ENCODE results near the gene DLGAP1.

Gene DLGAP1

DNA sequence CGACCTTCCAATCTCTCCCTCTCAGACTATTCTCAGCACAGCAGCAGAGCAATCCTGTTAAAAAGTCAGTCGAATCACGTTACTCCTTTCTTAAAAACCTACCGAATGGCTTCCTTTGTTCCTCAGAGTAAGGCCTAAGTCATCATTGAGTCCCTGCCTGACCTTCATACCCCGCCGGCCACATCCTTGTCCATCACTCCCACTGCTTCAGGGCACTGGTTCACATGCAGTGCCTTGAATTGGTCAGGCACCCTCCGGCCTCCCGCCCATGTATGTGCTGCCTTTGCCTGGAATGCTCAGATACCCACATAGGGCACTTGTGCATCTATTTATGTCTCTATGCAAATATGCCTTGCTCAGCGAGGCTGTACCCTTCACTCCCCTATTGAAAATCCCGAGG, 206.4 kb downstream of the DLGAP1 start:
- no peak overlapping the region for H3K27ac Mint-ChIP-seq
- peaks cover 1% of the 10 kb centered on the region for H3K27me3 Mint-ChIP-seq
- H3K4me1 Mint-ChIP-seq = no peaks in the 10 kb centered on the region
- H3K4me3 Mint-ChIP-seq = no peak overlapping the region
- no peaks in the 10 kb centered on the region for H3K9me3 Mint-ChIP-seq
- no peaks in the 10 kb centered on the region for H3K36me3 Mint-ChIP-seq

DNA sequence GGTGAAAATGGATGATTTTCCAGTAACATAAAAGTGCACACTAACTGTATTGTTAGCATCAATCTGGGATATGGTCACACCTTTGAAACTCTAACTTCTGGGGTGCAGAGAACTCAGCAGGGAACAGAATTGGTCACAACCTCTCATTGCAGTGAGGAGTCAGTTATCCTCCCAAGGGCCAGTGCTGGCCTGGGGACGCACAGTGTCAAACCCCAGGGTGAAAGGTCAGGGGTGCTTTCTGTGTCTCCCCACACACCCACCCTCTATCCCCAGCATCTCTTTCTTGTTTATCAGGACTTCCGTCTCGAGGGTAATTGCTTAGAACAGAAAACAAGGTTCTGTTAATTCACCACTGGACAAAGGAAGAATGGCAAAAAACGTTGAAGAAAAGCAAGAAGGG, 208.7 kb downstream of the DLGAP1 start:
- H3K4me1 Mint-ChIP-seq = no peaks in the 10 kb centered on the region
- H3K27ac Mint-ChIP-seq = no peak overlapping the region
- H3K4me3 Mint-ChIP-seq = no peak overlapping the region
- H3K9me3 Mint-ChIP-seq = no peaks in the 10 kb centered on the region
- peaks cover 1% of the 10 kb centered on the region for H3K27me3 Mint-ChIP-seq
- no peaks in the 10 kb centered on the region for H3K36me3 Mint-ChIP-seq

DNA sequence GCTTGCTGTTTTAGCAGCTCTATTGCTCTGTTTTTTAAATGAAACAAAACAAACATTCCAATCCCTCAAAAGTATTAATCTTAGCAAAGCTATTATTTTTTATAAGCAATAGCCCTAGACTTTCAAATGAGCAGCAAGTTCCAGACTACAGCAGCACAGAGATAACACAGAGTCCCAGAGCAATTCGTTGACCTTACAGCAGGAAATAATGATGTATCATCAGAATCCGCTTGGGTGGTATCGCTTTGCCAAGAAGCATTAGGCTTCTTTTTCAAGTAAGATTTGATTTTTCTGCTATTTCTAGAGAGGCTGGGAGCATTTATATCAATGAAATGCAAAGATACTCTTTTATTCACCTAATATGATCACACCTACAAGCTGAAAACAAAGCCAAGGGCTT, 209.7 kb downstream of the DLGAP1 start:
- Mint-ChIP-seq H3K36me3 (no peaks in the 10 kb centered on the region), H3K4me3 (no peak overlapping the region), H3K27ac (no peak overlapping the region), H3K4me1 (no peaks in the 10 kb centered on the region), H3K27me3 (peaks cover 1% of the 10 kb centered on the region), H3K9me3 (no peaks in the 10 kb centered on the region)

DNA sequence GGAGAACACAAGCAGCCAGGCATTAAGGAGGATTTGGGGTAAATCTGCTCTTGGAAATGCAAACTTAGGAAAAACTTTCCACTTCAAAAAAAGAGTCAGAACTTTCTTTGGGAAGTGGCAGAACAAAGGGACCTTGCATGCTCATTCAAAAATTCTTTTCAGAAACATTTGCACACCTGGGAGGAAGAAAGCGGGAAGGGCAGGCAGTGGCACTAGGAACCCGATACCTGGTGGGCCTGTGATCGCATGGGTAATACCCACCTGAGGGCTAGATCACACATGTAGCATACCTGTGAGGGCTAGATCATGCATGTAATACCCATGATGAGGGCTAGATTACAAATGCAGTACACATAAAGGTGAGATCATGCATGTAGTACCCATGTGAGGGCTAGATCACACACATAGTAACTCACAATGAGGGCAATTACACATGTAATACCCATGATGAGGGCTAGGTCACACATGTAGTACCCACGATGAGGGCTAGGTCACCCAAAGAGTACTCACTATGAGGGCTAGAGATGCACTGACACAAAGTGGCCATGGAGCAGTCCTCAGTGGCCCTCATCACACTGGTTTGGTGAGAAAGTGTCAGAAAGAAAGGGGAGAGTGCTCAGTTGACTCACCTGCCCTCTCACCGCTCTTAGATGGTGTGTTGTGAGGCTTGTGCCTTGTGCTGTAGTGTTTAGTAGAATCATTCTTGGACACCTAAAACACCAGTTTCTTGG, 212.5 kb downstream of the DLGAP1 start:
- Mint-ChIP-seq H3K9me3 (peaks cover 5% of the 10 kb centered on the region), H3K4me3 (no peak overlapping the region), H3K27me3 (peaks cover 1% of the 10 kb centered on the region), H3K4me1 (no peaks in the 10 kb centered on the region), H3K27ac (no peak overlapping the region), H3K36me3 (no peaks in the 10 kb centered on the region)

DNA sequence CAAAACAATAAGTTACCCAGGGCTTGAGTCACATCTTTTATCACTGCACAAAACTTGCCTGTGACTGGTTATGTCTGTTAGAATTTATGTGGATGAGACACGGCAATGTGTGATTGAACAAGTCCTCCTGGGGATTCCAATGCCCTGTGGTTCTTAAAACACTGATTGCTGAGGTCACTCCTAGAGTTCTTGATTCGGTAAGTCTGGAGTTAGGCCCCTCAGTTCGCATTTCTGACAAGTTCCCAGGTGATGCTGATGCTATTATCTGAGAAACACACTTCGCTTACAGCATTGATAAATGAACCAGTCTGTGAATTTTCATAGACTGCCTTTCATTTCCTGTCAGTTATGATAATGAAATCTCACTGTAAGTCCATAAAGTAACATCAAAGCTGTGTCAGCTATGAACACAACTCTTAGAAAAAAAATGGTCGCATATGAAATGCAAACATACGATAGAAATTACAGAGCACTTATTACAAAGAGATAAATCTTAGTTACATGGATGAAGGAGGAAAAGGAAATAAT, 214.0 kb downstream of the DLGAP1 start:
- no peaks in the 10 kb centered on the region for H3K36me3 Mint-ChIP-seq

DNA sequence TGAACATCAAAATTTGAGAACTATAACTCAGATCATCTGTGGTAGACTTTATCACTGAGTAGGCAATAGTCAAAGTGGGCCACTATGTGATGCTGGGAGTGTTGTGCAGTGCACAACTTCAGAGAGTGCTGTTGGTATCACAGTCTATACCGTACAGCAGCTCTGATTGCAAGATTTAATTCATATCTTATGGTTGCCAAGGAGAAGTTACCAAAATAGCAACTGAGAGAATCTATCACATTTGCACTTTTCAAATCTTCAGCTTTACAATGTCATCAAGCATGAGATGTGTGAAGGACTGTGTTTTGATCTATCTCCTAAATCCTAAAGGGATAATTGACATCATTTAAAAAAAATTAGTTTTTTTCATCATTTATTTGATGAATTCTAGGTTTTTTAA, 216.1 kb downstream of the DLGAP1 start:
- no peak overlapping the region for H3K27ac Mint-ChIP-seq
- no peaks in the 10 kb centered on the region for H3K4me1 Mint-ChIP-seq
- H3K9me3 Mint-ChIP-seq = peaks cover 5% of the 10 kb centered on the region
- H3K36me3 Mint-ChIP-seq = no peaks in the 10 kb centered on the region
- H3K4me3 Mint-ChIP-seq = no peak overlapping the region
- peaks cover 1% of the 10 kb centered on the region for H3K27me3 Mint-ChIP-seq

More for the DNA sequence above, 214.0 kb downstream of the DLGAP1 start:
- H3K27ac Mint-ChIP-seq = no peak overlapping the region
- no peaks in the 10 kb centered on the region for H3K4me1 Mint-ChIP-seq
- H3K27me3 Mint-ChIP-seq = peaks cover 1% of the 10 kb centered on the region
- H3K9me3 Mint-ChIP-seq = peaks cover 5% of the 10 kb centered on the region
- no peak overlapping the region for H3K4me3 Mint-ChIP-seq

DNA sequence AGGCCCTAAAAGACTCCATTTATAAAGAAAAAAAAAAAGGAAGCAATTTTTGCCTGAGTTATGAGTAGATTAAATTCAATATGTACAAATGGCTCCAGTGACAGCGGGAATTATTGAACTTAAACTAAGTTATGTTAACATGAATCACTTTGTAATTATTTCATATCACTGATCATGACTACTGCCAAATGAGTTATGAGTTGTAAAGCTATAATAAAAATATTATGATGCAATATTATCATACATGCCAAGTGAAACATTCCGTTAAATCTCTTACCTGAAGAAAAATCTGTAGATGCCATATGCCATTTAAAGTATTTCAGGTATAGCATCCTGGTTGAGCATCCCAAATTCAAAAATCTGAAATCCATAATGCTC, 217.5 kb downstream of the DLGAP1 start:
- no peak overlapping the region for H3K27ac Mint-ChIP-seq
- H3K9me3 Mint-ChIP-seq = peaks cover 5% of the 10 kb centered on the region
- H3K36me3 Mint-ChIP-seq = no peaks in the 10 kb centered on the region

DNA sequence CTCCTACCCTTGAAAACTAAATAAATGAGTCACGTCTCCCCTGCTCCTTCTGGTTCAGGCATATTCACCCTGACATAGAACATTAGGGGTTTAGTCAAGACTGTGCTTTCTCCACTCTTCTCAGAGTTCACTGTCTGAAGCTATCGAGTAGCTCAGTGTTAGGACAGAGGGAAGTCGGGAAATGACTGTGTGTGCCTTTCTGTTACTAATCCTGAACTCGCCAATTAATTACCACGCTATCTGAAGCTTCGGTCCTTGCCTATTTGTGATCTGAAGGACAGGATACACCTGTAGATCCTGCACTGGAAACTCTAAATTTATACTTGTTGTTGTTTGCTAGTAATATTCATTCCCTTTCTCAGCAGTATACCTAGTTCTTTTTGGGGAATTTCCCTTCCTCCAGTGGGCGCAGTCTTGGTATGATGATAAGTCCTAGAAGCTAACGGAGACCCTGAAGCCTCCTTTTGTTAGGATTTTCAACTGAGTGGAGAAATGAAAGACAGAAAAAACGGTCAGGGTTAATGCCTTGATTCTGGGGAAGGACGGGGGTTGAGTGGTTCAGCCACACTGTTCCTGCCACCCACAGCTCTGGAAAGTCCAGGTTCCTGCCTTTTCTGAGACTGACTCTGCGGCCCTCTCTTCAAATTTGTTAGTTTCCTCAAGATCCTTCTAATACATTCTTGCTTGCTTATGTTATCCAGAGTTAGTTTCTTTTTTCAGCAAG, 218.0 kb downstream of the DLGAP1 start:
- no peak overlapping the region for H3K27ac Mint-ChIP-seq
- H3K9me3 Mint-ChIP-seq = peaks cover 5% of the 10 kb centered on the region
- no peaks in the 10 kb centered on the region for H3K36me3 Mint-ChIP-seq
- no peak overlapping the region for H3K4me3 Mint-ChIP-seq
- no peaks in the 10 kb centered on the region for H3K4me1 Mint-ChIP-seq
- H3K27me3 Mint-ChIP-seq = no peaks in the 10 kb centered on the region

More for the DNA sequence above, 217.5 kb downstream of the DLGAP1 start:
- no peaks in the 10 kb centered on the region for H3K27me3 Mint-ChIP-seq
- no peaks in the 10 kb centered on the region for H3K4me1 Mint-ChIP-seq
- no peak overlapping the region for H3K4me3 Mint-ChIP-seq

DNA sequence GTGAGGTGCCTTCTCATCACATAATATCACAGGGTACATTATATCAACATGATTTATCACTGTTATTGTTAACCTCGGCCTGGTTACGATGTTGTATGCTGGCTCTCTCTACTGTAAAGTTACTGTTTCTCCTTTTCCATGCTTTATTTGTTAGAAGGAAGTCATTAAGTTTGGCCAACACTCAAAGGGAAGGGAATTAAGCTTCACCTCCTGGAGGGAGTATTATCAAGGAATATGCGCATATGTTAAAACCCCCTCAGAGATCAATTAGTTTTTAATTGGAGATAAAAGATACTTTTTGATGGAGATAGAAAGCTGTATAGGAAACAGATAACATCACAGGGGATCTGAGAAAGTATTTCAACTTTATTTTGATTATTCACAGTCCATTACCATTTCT, 221.6 kb downstream of the DLGAP1 start:
- peaks cover 12% of the 10 kb centered on the region for H3K9me3 Mint-ChIP-seq
- no peaks in the 10 kb centered on the region for H3K27me3 Mint-ChIP-seq
- H3K4me3 Mint-ChIP-seq = no peak overlapping the region
- no peaks in the 10 kb centered on the region for H3K36me3 Mint-ChIP-seq
- no peak overlapping the region for H3K27ac Mint-ChIP-seq
- no peaks in the 10 kb centered on the region for H3K4me1 Mint-ChIP-seq

DNA sequence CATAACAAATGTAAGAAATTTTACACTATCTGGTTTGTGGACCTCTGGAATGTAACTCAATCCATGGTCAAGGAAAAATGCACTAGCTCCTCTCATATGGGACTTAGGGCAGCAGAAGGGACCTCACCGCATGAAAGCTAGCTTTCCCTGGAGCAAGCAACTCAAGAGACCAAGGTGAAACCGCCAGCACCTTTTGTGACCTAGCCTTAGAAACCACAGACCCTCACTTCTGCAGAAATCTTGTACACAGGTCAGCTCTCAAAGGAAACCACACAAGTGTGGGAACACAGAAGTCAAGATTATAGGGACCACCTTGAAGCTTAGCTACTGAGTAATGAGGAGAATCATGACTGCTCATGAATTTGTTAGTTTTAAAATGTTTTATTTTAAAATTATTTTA, 222.5 kb downstream of the DLGAP1 start:
- Mint-ChIP-seq H3K36me3 (no peaks in the 10 kb centered on the region), H3K4me3 (no peak overlapping the region), H3K9me3 (peaks cover 19% of the 10 kb centered on the region), H3K27me3 (no peaks in the 10 kb centered on the region), H3K4me1 (no peaks in the 10 kb centered on the region), H3K27ac (no peak overlapping the region)

DNA sequence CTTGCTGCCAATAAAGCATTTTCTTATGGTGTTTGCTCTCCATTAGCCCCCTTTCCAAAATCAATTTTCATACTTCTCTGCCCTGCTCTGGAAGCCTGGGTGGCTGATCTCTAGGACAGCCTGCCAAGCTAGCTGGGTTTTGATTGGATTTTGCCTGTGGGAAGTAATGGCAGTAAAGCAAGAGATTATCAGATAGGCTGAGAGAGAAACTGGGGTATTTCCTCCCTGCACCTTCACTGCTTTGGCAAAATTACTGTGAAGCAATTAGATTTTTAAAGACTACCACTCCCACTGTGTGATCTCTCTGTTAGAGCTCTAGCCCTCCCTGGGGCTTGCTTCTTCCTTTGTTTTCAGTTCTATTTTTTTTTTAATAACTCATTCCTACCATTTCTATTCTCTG, 223.8 kb downstream of the DLGAP1 start:
- peaks cover 26% of the 10 kb centered on the region for H3K9me3 Mint-ChIP-seq
- no peak overlapping the region for H3K4me3 Mint-ChIP-seq
- no peaks in the 10 kb centered on the region for H3K36me3 Mint-ChIP-seq
- H3K4me1 Mint-ChIP-seq = no peaks in the 10 kb centered on the region
- H3K27ac Mint-ChIP-seq = no peak overlapping the region
- no peaks in the 10 kb centered on the region for H3K27me3 Mint-ChIP-seq

DNA sequence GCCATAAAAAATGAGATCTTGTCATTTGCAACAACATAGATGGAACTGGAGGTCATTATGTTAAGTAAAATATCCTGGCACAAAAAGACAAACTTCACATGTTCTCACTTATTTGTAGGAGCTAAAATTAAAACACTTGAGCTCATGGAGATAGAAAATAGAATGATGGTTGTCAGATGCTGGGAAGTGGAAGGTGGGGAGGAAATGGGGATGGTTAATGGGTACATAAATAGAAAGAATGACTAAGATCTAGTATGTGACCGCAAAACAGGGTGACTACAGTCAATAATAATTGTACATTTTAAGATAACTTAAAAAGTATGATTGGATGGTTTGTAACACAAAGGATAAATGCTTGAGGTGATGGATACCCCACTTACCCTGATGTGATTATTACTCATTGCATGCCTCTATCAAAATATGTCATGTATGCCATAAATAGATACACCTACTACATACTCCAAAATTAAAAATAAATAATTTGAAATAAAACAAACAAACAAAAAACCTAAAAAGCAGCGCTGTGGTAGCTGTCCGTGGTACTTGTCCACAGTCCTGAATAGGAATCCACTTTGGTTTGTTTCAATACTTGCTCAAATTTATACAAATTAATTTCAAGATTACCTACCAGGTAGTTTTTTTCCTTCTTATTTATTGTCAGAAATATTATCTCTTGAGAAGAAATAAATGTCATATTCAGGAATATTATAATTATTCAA, 224.5 kb downstream of the DLGAP1 start:
- no peaks in the 10 kb centered on the region for H3K36me3 Mint-ChIP-seq
- no peaks in the 10 kb centered on the region for H3K4me1 Mint-ChIP-seq
- peaks cover 26% of the 10 kb centered on the region for H3K9me3 Mint-ChIP-seq
- no peak overlapping the region for H3K27ac Mint-ChIP-seq
- H3K27me3 Mint-ChIP-seq = no peaks in the 10 kb centered on the region
- no peak overlapping the region for H3K4me3 Mint-ChIP-seq

DNA sequence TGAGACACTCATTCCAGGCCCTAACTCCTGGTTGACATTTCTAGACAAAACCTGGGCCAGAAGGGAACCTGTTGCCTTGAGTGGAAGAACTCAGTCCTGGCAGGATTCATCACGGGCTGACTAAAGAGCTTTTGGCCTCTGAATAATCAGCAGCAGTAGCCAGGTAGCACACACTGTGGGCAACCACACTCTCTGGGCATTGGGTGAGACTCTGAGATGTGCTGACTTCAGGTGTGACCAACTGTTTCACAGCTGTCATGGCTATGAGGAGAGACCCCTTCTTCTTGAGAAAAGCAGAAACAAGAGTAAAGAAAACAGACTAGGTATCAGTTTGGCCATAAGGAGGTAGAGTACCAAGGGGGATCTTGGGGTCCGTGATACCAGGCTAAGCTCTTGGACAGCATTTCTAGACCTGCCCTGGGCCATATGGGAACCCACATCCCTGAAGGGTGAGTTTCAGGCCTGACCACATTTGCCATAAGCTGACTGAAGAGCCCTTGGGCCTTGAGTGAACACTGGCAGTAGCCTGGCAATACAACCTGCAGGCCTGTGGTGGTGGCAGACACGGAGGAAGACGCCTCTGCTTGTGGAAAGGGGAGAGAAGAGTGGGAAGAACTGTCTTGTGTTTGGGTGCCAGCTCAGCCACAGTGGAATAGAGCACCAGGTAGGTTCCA, 230.9 kb downstream of the DLGAP1 start:
- H3K4me1 Mint-ChIP-seq = no peaks in the 10 kb centered on the region
- H3K27me3 Mint-ChIP-seq = no peaks in the 10 kb centered on the region
- H3K9me3 Mint-ChIP-seq = peaks cover 34% of the 10 kb centered on the region
- no peak overlapping the region for H3K27ac Mint-ChIP-seq
- H3K36me3 Mint-ChIP-seq = no peaks in the 10 kb centered on the region
- no peak overlapping the region for H3K4me3 Mint-ChIP-seq

DNA sequence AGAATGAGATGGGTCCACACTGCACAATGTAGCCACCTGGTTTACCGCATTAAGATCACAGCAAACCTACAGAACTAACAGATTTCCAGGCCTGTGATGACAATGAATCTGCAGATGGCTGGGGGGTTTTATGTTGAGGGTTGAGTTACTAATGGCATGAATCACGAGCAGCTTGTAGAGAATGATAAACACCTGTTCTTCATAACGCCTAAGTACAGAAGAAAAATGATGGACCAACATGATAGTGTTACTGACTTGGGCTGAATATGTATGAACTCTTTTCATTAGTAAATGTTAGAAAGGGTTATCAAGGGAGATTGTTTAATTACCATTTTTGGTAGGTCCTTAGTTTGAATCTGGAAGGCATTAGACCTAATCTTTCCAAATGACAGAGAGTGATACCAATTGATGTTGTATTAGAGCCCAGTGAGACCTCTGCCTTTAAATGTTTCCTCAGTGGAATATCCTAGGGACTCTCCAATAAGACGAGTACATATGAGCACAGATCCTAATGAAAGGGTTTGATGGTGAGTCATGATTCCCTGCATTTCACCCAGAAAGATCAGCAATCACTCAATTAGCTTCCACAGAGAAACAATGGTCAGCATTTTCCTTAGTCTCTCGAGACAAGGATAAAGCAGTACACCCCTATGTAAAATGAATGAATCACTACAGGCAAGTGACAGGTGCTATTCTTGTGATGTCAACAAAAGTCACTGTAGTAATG, 243.8 kb downstream of the DLGAP1 start:
- Mint-ChIP-seq H3K27me3 (peaks cover 2% of the 10 kb centered on the region), H3K9me3 (peaks cover 21% of the 10 kb centered on the region), H3K27ac (no peak overlapping the region), H3K4me3 (no peak overlapping the region), H3K36me3 (no peaks in the 10 kb centered on the region), H3K4me1 (no peaks in the 10 kb centered on the region)

DNA sequence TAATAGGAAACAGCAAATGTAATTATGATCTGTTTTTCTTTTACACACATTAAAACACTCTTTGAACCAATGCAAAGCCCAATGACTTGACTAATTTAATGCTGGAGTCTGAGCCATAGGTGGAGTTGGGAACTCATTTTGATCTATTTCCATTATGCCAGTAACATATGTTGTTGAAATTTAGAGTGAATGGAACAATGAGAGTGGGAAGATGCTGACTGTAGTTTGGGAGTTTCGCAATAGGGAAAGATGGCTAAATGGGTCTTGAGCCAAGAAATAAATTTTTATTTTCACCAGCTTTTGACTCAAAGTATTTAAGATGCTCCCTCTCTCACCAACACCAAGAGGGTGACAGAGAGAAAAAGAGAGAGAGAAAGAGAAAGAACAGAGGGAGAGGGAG, 246.7 kb downstream of the DLGAP1 start:
- H3K4me1 Mint-ChIP-seq = no peaks in the 10 kb centered on the region
- no peak overlapping the region for H3K27ac Mint-ChIP-seq
- no peaks in the 10 kb centered on the region for H3K36me3 Mint-ChIP-seq
- peaks cover 2% of the 10 kb centered on the region for H3K27me3 Mint-ChIP-seq
- H3K9me3 Mint-ChIP-seq = peaks cover 15% of the 10 kb centered on the region
- H3K4me3 Mint-ChIP-seq = no peak overlapping the region

Measured in activated naive CD4-positive, alpha-beta T cell treated with anti-CD3 and anti-CD28 coated beads, Interleukin-2, amount 50 U/mL, for 24 hours (primary cell).